Suprapubic skin (tissue), 3 donors: ENCODE data around the gene SCN1B.

Source experiments
- POLR2A ChIP-seq, 2 donors: fragments of 450-650 bp; IDR thresholded peaks; one replicate each; pipeline ENCODE4 v1.6.1; 2017; ENCODE audit warnings: antibody characterized with exemption in 2 of 2, mild to moderate bottlenecking in 2 of 2, moderate library complexity in 2 of 2
- TF ChIP-seq, protein P1 (sequence below), 2 donors: fragments of 200-600 bp in 1 of 2; fragments of 450-650 bp in 1 of 2; sonication (generic) in 1 of 2; IDR thresholded peaks; one replicate each; pipeline ENCODE4 v1.5.1; 2016 to 2019; ENCODE audit warnings: antibody characterized with exemption in 2 of 2, mild to moderate bottlenecking in 1 of 2, moderate library complexity in 1 of 2

DNA sequence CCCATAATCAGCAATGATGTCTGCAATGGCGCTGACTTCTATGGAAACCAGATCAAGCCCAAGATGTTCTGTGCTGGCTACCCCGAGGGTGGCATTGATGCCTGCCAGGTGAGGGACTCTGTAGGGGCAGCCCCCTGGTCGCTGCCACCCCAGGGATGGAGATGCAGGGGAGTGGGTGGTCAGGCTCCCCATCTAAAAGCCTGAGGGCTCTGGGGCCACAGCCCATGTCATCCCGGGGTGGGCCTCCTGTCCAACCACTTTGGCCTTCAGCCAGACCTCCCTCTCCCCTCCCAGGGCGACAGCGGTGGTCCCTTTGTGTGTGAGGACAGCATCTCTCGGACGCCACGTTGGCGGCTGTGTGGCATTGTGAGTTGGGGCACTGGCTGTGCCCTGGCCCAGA, 35.3 kb downstream of the SCN1B start:
- TF ChIP-seq POLR2A (IDR thresholded peaks at IDR 0.05), result no peak
- TF ChIP-seq, protein P1, sequence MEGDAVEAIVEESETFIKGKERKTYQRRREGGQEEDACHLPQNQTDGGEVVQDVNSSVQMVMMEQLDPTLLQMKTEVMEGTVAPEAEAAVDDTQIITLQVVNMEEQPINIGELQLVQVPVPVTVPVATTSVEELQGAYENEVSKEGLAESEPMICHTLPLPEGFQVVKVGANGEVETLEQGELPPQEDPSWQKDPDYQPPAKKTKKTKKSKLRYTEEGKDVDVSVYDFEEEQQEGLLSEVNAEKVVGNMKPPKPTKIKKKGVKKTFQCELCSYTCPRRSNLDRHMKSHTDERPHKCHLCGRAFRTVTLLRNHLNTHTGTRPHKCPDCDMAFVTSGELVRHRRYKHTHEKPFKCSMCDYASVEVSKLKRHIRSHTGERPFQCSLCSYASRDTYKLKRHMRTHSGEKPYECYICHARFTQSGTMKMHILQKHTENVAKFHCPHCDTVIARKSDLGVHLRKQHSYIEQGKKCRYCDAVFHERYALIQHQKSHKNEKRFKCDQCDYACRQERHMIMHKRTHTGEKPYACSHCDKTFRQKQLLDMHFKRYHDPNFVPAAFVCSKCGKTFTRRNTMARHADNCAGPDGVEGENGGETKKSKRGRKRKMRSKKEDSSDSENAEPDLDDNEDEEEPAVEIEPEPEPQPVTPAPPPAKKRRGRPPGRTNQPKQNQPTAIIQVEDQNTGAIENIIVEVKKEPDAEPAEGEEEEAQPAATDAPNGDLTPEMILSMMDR (IDR thresholded peaks at IDR 0.05), result no peak
